ENCODE data around the gene LRRC2. TPM values are rescaled to one million over a fixed set of nuclear protein-coding genes. Genes with fewer than 3 reads are reported as not detected.

Gene LRRC2
- total and polyA plus RNA-seq, 2 of the 13 experiments (the other 11 are each of a cell fraction or from before 2014, with no cell fraction given): 0.27 to 0.58 TPM

GRCh38 chr3:46576879-46577278, 10.8 kb upstream of the LRRC2 start:
- Histone ChIP-seq H2AFZ (ENCODE audit: low read length) (no peak overlapping the region), H3K36me3 (replicated peaks in 1 of 2; ENCODE audit: control insufficient read depth in 1 of 2, insufficient read depth in 2 of 2, low read length in 2 of 2) (no peaks in the 10 kb centered on the region), H3K9ac (ENCODE audit: insufficient read depth, low read depth, low read length) (no peak overlapping the region), H4K20me1 (ENCODE audit: insufficient read depth, low read length) (no peaks in the 10 kb centered on the region), H3K79me2 (ENCODE audit: insufficient read depth, low read length) (no peaks in the 10 kb centered on the region), H3K4me2 (ENCODE audit: low read depth, low read length) (no peak overlapping the region), H3K27ac (ENCODE audit: extremely low read length, insufficient read depth, low read length) (no peak overlapping the region), H3K27me3 (ENCODE audit: control insufficient read depth in 1 of 2, insufficient read depth in 2 of 2, low read length in 2 of 2) (no peaks in the 10 kb centered on the region), H3K4me3 (replicated peaks in 1 of 3; ENCODE audit: insufficient read depth in 1 of 3, low read depth in 2 of 3, low read length in 3 of 3) (no peak overlapping the region), H3K4me1 (ENCODE audit: insufficient read depth, low read length) (peaks cover 70% of the 10 kb centered on the region), H3K9me3 (ENCODE audit: low read length) (no peaks in the 10 kb centered on the region)
- TF ChIP-seq, protein P1, sequence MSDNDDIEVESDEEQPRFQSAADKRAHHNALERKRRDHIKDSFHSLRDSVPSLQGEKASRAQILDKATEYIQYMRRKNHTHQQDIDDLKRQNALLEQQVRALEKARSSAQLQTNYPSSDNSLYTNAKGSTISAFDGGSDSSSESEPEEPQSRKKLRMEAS (IDR thresholded peaks at IDR 0.05): no peak
- TF ChIP-seq BHLHE40 (IDR thresholded peaks at IDR 0.05; ENCODE audit: low read length): no peak
- no peak for TF ChIP-seq HNRNPH1 (optimal IDR thresholded peaks at IDR 0.05; ENCODE audit: low read depth, low read length)
- TF ChIP-seq CSRNP2 (CRISPR knock-in tag; conservative IDR thresholded peaks at IDR 0.05; ENCODE audit: low read depth): no peak
- no peak for TF ChIP-seq MXD3 (CRISPR knock-in tag; IDR thresholded peaks at IDR 0.05)
- no peak for TF ChIP-seq SOX6 (IDR thresholded peaks at IDR 0.05)
- TF ChIP-seq SOX6 (CRISPR knock-in tag; IDR thresholded peaks at IDR 0.05): no peak
- no peak for TF ChIP-seq FOXA3 (CRISPR knock-in tag; IDR thresholded peaks at IDR 0.05)
- TF ChIP-seq ZNF264 (CRISPR knock-in tag; IDR thresholded peaks at IDR 0.05): no peak
- TF ChIP-seq, protein P2, sequence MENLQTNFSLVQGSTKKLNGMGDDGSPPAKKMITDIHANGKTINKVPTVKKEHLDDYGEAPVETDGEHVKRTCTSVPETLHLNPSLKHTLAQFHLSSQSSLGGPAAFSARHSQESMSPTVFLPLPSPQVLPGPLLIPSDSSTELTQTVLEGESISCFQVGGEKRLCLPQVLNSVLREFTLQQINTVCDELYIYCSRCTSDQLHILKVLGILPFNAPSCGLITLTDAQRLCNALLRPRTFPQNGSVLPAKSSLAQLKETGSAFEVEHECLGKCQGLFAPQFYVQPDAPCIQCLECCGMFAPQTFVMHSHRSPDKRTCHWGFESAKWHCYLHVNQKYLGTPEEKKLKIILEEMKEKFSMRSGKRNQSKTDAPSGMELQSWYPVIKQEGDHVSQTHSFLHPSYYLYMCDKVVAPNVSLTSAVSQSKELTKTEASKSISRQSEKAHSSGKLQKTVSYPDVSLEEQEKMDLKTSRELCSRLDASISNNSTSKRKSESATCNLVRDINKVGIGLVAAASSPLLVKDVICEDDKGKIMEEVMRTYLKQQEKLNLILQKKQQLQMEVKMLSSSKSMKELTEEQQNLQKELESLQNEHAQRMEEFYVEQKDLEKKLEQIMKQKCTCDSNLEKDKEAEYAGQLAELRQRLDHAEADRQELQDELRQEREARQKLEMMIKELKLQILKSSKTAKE (CRISPR knock-in tag; IDR thresholded peaks at IDR 0.05; ENCODE audit: borderline replicate concordance): no peak
- TF ChIP-seq ARID2 (CRISPR knock-in tag; IDR thresholded peaks at IDR 0.05; ENCODE audit: borderline replicate concordance): no peak
- no peak for TF ChIP-seq ZSCAN29 (CRISPR knock-in tag; conservative IDR thresholded peaks at IDR 0.05)
- no peak for TF ChIP-seq ARHGAP35 (CRISPR knock-in tag; IDR thresholded peaks at IDR 0.05; ENCODE audit: borderline replicate concordance)
- TF ChIP-seq TAF1 (CRISPR knock-in tag; IDR thresholded peaks at IDR 0.05): no peak
- TF ChIP-seq, protein P3, sequence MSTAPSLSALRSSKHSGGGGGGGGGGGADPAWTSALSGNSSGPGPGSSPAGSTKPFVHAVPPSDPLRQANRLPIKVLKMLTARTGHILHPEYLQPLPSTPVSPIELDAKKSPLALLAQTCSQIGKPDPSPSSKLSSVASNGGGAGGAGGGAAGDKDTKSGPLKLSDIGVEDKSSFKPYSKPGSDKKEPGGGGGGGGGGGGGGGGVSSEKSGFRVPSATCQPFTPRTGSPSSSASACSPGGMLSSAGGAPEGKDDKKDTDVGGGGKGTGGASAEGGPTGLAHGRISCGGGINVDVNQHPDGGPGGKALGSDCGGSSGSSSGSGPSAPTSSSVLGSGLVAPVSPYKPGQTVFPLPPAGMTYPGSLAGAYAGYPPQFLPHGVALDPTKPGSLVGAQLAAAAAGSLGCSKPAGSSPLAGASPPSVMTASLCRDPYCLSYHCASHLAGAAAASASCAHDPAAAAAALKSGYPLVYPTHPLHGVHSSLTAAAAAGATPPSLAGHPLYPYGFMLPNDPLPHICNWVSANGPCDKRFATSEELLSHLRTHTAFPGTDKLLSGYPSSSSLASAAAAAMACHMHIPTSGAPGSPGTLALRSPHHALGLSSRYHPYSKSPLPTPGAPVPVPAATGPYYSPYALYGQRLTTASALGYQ (CRISPR knock-in tag; IDR thresholded peaks at IDR 0.05): no peak
- no peak for TF ChIP-seq ZNF615 (CRISPR knock-in tag; IDR thresholded peaks at IDR 0.05; ENCODE audit: borderline replicate concordance)
- no peak for TF ChIP-seq ZC3H4 (CRISPR knock-in tag; IDR thresholded peaks at IDR 0.05; ENCODE audit: borderline replicate concordance)
- CTCF ChIA-PET (ENCODE audit: low intra/inter-chr PET ratio, low total read pairs): no interaction called here
- POLR2A ChIA-PET: no interaction called here
- in situ Hi-C loops (cut with HindIII; ENCODE audit: extremely low pct_ligation_motif_present, low pct_unique_long_range_greater_than_20kb) (no loop called here), intact Hi-C loops (cut with micrococcal nuclease; ENCODE audit: unreplicated experiment) (no loop called here)
- FAIRE-seq (no peak), ATAC-seq (no peak), DNase-seq (ENCODE audit: low spot score) (no peak)
- 95% methylated on average over 11 of the region's 21 CpGs for WGBS (ENCODE audit: low lambda C conversion rate)
- BruUV-seq (replicated peaks): no TSS peak

Data from HepG2 (cell line).